ENCODE measurements around the gene PMVK.
A peak's percentile ranks its signal among the peaks of the same experiment; 100 is the strongest.

PMVK gene

GRCh38 chr1:154975409-154976059, 39.0 kb upstream of the PMVK start:
- intact Hi-C loops (cut with DNase I; ENCODE audit: low total_unique reads) = loop anchor here (2.0 kb wide), 1 partner anchor 39 kb away; the partner anchor contains the start of gene PMVK
- H3K4me1 ChIP-seq = peaks cover 0 to 41% (median 33%) of the 10 kb centered on the region in 4 donors
- no peak for TF ChIP-seq CTCF (IDR thresholded peaks at IDR 0.05)
- no peaks in the 10 kb centered on the region for H3K27me3 ChIP-seq
- no peaks in the 10 kb centered on the region for H3K9me3 ChIP-seq
- DNase-seq = peak in 1 of 2 donors; percentile 80
- H3K27ac ChIP-seq = peak overlapping the region; percentile 95 to 97
- H3K36me3 ChIP-seq = peaks cover 0 to 6% (median 0%) of the 10 kb centered on the region in 3 donors
- H3K4me3 ChIP-seq = peak overlapping the region; percentile 68 to 76

- H3K27me3 ChIP-seq = no peaks in the 10 kb centered on the region
- no peak for TF ChIP-seq CTCF (IDR thresholded peaks at IDR 0.05)
- peaks cover 0 to 47% (median 39%) of the 10 kb centered on the region in 4 donors for H3K4me1 ChIP-seq
- peak overlapping the region; percentile 95 to 97 for H3K27ac ChIP-seq
- H3K36me3 ChIP-seq = peaks cover 0 to 6% (median 0%) of the 10 kb centered on the region in 3 donors
- peak overlapping the region; percentile 68 to 76 for H3K4me3 ChIP-seq
- intact Hi-C loops (cut with DNase I; ENCODE audit: low total_unique reads) = loop anchor here (1.0 to 2.0 kb wide), 2 partner anchors 26 to 38 kb away; partner anchors contain the start of gene PMVK
- H3K9me3 ChIP-seq = no peaks in the 10 kb centered on the region
- peak; percentile 95 to 98 for DNase-seq
Measured at GRCh38 chr1:154974808-154975408, 38.4 kb upstream of the PMVK start.

- Histone ChIP-seq H3K27ac (peak within 1 kb of the TSS; percentile 95 to 97), H3K4me3 (peak within 1 kb of the TSS; percentile 68 to 76), H3K36me3 (peaks cover 0 to 6% (median 0%) of the 10 kb centered on the region in 3 donors), H3K4me1 (peaks cover 0 to 54% (median 46%) of the 10 kb centered on the region in 4 donors), H3K9me3 (no peaks in the 10 kb centered on the region), H3K27me3 (no peaks in the 10 kb centered on the region)
- DNase-seq = peak; percentile 98 to 99
- TF ChIP-seq CTCF (IDR thresholded peaks at IDR 0.05) = peak in 1 of 2 experiments; percentile 8
- intact Hi-C loops (cut with DNase I; ENCODE audit: low total_unique reads) = loop anchor here (1.0 to 2.0 kb wide), 2 partner anchors 27 to 37 kb away; partner anchors contain the start of gene PMVK
Measured at GRCh38 chr1:154974102-154974807, 37.7 kb upstream of the PMVK start, which contains the start of gene CKS1B. Gene CKS1B (plus strand): TSS chr1:154974681. CDS start chr1:154974746, 65 bp downstream.

GRCh38 chr1:154973344-154974101, 37.0 kb upstream of the PMVK start:
- no peaks in the 10 kb centered on the region for H3K9me3 ChIP-seq
- H3K36me3 ChIP-seq = peaks cover 0 to 13% (median 0%) of the 10 kb centered on the region in 3 donors
- H3K27me3 ChIP-seq = no peaks in the 10 kb centered on the region
- H3K4me1 ChIP-seq = peaks cover 0 to 61% (median 53%) of the 10 kb centered on the region in 4 donors
- TF ChIP-seq CTCF (IDR thresholded peaks at IDR 0.05) = peak in 1 of 2 experiments; percentile 10
- H3K4me3 ChIP-seq = peak overlapping the region; percentile 68 to 76
- peak overlapping the region; percentile 95 to 97 for H3K27ac ChIP-seq
- DNase-seq = peak; percentile 97 to 98
- intact Hi-C loops (cut with DNase I; ENCODE audit: low total_unique reads) = loop anchor here (1.0 to 2.0 kb wide), 2 partner anchors 28 to 37 kb away; partner anchors contain the start of gene PMVK

All from tibial artery (tissue), 4 donors.